K562 (cell line): Measurements from ENCODE around the gene GNPTAB. TPM values are rescaled to one million over a fixed set of nuclear protein-coding genes. Genes with fewer than 3 reads are reported as not detected.
A peak's percentile ranks its signal among the peaks of the same experiment; 100 is the strongest.

ENCODE experiments used
- CC2D1A ChIP-seq: fragments of 450-650 bp; IDR thresholded peaks from 2 replicates; pipeline ENCODE4 v1.6.1; 2017; ENCODE audit warnings: mild to moderate bottlenecking
- FOXM1 ChIP-seq, 2 experiments: fragments of 450-650 bp in 1 of 2; sonication (generic) in 1 of 2; formaldehyde crosslinking in 1 of 2; IDR thresholded peaks; 2 replicates each; pipeline versions ENCODE4 v1.6.1 to v1.9.0; 2017 to 2022; ENCODE audit warnings: low read depth in 2 of 2, mild to moderate bottlenecking in 2 of 2, missing genetic modification reagents in 1 of 2, moderate library complexity in 1 of 2
- HSF4 ChIP-seq: fragments of 250-450 bp; sonication (Bioruptor Pico); IDR thresholded peaks from 2 replicates; pipeline ENCODE4 v2.1.2; 2022; ENCODE audit warnings: mild to moderate bottlenecking, moderate library complexity, borderline replicate concordance
- MEF2A ChIP-seq: IDR thresholded peaks from 2 replicates; pipeline ENCODE4 v1.6.1; 2011; ENCODE audit warnings: low read depth, mild to moderate bottlenecking, low read length, moderate library complexity; ENCODE audit not compliant: control insufficient read depth
- NR4A1 ChIP-seq, 2 experiments: fragments of 250-450 bp in 1 of 2; fragments of 450-650 bp in 1 of 2; sonication (Bioruptor Pico) in 1 of 2; IDR thresholded peaks; 2 replicates each; pipeline versions ENCODE4 v1.4.0 to v1.6.1; 2016 to 2020; ENCODE audit warnings: mild to moderate bottlenecking in 2 of 2, missing compliant biosample characterization in 1 of 2, missing genetic modification characterization in 1 of 2, moderate library complexity in 1 of 2
- TFAM ChIP-seq: fragments of 250-450 bp; sonication (Bioruptor Pico); conservative IDR thresholded peaks from 2 replicates; pipeline ENCODE4 v1.5.0; 2021; ENCODE audit warnings: mild to moderate bottlenecking, moderate library complexity
- polyA plus RNA-seq, 8 experiments: library from polyadenylated mRNA; depleted of rRNA in 4 of 8; stranded (reverse) in 5 of 8; unstranded in 3 of 8; fragments of >200 nt; fragmentation: Nextera tagmentation in 2 of 8; fragmentation: Illumina TruSeq in 1 of 8; extraction: Ambion mirVana in 2 of 8; extraction: Trizol in 1 of 8; gene quantifications; 2 replicates each; pipeline versions ENCODE4 v1.2.1 to v1.2.3, GENCODE V29; 2011 to 2014; ENCODE audit warnings: inconsistent platforms in 1 of 8, missing spikeins in 1 of 8
- total RNA-seq, 7 experiments: library from RNA; depleted of rRNA in 6 of 7; stranded (reverse); fragments of >200 nt in 6 of 7; fragmentation: Illumina TruSeq in 2 of 7; extraction: Trizol in 2 of 7; gene quantifications; 2 replicates each; pipeline versions ENCODE4 v1.2.1 to v1.2.3, GENCODE V29; 2011 to 2021; ENCODE audit warnings: low replicate concordance in 1 of 7
- TF ChIP-seq, protein P1 (sequence below), 2 experiments: fragments of 200-800 bp in 1 of 2; sonication (Bioruptor generic) in 1 of 2; sonication (generic) in 1 of 2; formaldehyde crosslinking in 1 of 2; IDR thresholded peaks in 1 of 2; conservative IDR thresholded peaks in 1 of 2; 2 replicates each; pipeline versions ENCODE4 v1.5.0 to v1.6.1; 2016 to 2020; ENCODE audit warnings: missing compliant biosample characterization in 1 of 2, missing genetic modification characterization in 1 of 2, missing genetic modification reagents in 1 of 2
- TF ChIP-seq, protein P2 (sequence below), 2 experiments: fragments of 150-350 bp in 1 of 2; IDR thresholded peaks; 2 replicates each; pipeline ENCODE4 v1.6.1; 2012 to 2016; ENCODE audit warnings: low read depth in 2 of 2, low read length in 2 of 2, mild to moderate bottlenecking in 1 of 2, moderate library complexity in 1 of 2
- TF ChIP-seq, protein P3 (sequence below), 2 experiments: fragments of 450-650 bp in 1 of 2; sonication (generic) in 1 of 2; formaldehyde crosslinking in 1 of 2; IDR thresholded peaks; 2 replicates each; pipeline versions ENCODE4 v1.7.1 to v1.9.0; 2016 to 2022; ENCODE audit warnings: inconsistent platforms in 1 of 2, mild to moderate bottlenecking in 1 of 2, missing genetic modification reagents in 1 of 2

The GNPTAB gene
- total and polyA plus RNA-seq, 9 of the 15 experiments (the other 6 are each of a cell fraction or from before 2014, with no cell fraction given): 5.9 to 23.2 (median 19.3) TPM

DNA sequence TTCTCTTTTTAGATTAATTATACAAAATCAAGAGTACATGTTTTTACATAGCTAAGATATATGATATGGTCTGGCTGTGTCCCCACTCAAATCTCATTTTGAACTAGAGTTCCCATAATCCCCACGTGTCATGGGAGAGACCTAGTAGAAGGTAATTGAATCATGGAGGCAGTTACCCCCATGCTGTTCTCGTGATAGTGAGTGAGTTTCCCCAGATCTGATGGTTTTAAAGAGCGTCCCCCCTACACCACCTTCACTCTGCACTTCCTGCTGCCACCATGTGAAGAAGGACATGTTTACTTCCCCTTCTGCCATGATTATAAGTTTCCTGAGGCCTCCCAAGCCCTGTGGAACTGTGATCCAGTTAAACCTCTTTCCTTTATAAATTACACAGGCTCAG lies 25.2 kb upstream of the GNPTAB start (continued):
- TF ChIP-seq, protein P1, sequence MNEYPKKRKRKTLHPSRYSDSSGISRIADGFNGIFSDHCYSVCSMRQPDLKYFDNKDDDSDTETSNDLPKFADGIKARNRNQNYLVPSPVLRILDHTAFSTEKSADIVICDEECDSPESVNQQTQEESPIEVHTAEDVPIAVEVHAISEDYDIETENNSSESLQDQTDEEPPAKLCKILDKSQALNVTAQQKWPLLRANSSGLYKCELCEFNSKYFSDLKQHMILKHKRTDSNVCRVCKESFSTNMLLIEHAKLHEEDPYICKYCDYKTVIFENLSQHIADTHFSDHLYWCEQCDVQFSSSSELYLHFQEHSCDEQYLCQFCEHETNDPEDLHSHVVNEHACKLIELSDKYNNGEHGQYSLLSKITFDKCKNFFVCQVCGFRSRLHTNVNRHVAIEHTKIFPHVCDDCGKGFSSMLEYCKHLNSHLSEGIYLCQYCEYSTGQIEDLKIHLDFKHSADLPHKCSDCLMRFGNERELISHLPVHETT (CRISPR knock-in tag; conservative IDR thresholded peaks at IDR 0.05 in 1 of 2, IDR thresholded peaks at IDR 0.05 in 1 of 2): peak in 1 of 2 experiments; percentile 45; a peak in 1 of 4 replicates
- TF ChIP-seq TFAM: no peak
- peak; percentile 43 for TF ChIP-seq CC2D1A
- TF ChIP-seq HSF4 (CRISPR knock-in tag): 0 out of 2 replicates have a peak, but pooled peaks have one; percentile 53
- 0 out of 2 replicates have a peak, but pooled peaks have one; percentile 11 for TF ChIP-seq FOXM1 (IDR thresholded peaks at IDR 0.05; ENCODE audit: low read depth)
- no peak for TF ChIP-seq FOXM1 (CRISPR knock-in tag; IDR thresholded peaks at IDR 0.05; ENCODE audit: low read depth)
- TF ChIP-seq, protein P2, sequence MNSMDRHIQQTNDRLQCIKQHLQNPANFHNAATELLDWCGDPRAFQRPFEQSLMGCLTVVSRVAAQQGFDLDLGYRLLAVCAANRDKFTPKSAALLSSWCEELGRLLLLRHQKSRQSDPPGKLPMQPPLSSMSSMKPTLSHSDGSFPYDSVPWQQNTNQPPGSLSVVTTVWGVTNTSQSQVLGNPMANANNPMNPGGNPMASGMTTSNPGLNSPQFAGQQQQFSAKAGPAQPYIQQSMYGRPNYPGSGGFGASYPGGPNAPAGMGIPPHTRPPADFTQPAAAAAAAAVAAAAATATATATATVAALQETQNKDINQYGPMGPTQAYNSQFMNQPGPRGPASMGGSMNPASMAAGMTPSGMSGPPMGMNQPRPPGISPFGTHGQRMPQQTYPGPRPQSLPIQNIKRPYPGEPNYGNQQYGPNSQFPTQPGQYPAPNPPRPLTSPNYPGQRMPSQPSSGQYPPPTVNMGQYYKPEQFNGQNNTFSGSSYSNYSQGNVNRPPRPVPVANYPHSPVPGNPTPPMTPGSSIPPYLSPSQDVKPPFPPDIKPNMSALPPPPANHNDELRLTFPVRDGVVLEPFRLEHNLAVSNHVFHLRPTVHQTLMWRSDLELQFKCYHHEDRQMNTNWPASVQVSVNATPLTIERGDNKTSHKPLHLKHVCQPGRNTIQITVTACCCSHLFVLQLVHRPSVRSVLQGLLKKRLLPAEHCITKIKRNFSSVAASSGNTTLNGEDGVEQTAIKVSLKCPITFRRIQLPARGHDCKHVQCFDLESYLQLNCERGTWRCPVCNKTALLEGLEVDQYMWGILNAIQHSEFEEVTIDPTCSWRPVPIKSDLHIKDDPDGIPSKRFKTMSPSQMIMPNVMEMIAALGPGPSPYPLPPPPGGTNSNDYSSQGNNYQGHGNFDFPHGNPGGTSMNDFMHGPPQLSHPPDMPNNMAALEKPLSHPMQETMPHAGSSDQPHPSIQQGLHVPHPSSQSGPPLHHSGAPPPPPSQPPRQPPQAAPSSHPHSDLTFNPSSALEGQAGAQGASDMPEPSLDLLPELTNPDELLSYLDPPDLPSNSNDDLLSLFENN (IDR thresholded peaks at IDR 0.05; ENCODE audit: low read depth in 2 of 2, low read length in 2 of 2): no peak
- TF ChIP-seq MEF2A: no peak
- no peak for TF ChIP-seq NR4A1 (CRISPR knock-in tag; IDR thresholded peaks at IDR 0.05)
- peak; percentile 84 for TF ChIP-seq NR4A1 (tag; IDR thresholded peaks at IDR 0.05)
- TF ChIP-seq, protein P3, sequence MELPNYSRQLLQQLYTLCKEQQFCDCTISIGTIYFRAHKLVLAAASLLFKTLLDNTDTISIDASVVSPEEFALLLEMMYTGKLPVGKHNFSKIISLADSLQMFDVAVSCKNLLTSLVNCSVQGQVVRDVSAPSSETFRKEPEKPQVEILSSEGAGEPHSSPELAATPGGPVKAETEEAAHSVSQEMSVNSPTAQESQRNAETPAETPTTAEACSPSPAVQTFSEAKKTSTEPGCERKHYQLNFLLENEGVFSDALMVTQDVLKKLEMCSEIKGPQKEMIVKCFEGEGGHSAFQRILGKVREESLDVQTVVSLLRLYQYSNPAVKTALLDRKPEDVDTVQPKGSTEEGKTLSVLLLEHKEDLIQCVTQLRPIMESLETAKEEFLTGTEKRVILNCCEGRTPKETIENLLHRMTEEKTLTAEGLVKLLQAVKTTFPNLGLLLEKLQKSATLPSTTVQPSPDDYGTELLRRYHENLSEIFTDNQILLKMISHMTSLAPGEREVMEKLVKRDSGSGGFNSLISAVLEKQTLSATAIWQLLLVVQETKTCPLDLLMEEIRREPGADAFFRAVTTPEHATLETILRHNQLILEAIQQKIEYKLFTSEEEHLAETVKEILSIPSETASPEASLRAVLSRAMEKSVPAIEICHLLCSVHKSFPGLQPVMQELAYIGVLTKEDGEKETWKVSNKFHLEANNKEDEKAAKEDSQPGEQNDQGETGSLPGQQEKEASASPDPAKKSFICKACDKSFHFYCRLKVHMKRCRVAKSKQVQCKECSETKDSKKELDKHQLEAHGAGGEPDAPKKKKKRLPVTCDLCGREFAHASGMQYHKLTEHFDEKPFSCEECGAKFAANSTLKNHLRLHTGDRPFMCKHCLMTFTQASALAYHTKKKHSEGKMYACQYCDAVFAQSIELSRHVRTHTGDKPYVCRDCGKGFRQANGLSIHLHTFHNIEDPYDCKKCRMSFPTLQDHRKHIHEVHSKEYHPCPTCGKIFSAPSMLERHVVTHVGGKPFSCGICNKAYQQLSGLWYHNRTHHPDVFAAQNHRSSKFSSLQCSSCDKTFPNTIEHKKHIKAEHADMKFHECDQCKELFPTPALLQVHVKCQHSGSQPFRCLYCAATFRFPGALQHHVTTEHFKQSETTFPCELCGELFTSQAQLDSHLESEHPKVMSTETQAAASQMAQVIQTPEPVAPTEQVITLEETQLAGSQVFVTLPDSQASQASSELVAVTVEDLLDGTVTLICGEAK (IDR thresholded peaks at IDR 0.05): 0 out of 2 replicates have a peak, but pooled peaks have one; percentile 30
- TF ChIP-seq, protein P3 (CRISPR knock-in tag; IDR thresholded peaks at IDR 0.05): no peak
